GM21737 (cell line): Measurements from ENCODE around the gene PLEKHD1.
"Not testable (repeated sequence)": the region's sequence is repeated elsewhere in the genome, so short reads cannot be mapped to it uniquely, and the experiment has no call there.

Experiments
- ATAC-seq: cut with Tn5 transposase; IDR thresholded peaks from one replicate; pipeline ENCODE4 v1.9.1; 2021; ENCODE audit warnings: mild to moderate bottlenecking, moderate library complexity; ENCODE audit not compliant: unreplicated experiment

Gene PLEKHD1

DNA sequence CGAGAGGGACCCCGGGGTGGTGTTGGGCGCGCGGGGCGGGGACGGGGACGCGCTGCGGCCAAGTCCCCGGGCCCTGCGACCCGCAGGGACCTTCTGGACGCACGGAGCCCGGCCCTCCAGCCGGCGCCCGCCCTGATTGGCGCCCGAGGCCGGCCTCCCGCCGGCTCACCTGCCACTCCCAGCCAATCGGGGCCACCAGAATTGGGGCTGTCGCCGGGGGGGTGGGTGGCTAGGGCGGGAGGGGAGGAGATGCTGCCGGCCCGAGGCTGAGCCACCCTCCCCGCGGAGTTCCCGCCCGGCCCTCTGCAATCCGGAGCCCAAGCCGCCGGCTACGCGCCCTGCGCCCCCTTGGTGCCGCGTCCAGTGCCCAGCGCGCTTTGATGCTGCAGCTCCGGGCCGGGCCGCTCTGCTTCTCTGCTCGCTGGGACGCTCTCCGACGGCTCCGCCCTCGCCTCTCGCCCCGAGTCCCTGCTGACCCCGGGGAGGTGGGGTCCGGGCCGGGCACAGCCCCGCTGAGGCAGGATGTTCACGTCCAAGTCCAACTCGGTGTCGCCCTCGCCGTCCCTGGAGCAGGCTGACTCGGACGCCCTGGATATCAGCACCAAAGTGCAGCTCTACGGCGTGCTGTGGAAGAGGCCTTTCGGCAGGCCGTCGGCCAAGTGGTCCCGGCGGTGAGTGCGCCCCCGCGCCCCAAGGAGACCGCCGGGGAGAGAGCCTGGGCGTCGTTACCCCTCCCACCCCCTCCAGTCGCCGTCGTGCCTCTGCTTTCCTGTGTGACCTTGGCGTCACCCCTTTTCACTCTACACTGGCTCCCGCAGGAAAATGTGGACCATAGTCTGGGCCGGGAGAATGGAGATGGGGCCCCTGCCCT is at the start of gene PLEKHD1:
Gene PLEKHD1, plus strand, starts transcription at position 285 of the 871 bp plus-strand sequence. Its CDS starts 238 bp downstream, at position 523.
- no peak for ATAC-seq

DNA sequence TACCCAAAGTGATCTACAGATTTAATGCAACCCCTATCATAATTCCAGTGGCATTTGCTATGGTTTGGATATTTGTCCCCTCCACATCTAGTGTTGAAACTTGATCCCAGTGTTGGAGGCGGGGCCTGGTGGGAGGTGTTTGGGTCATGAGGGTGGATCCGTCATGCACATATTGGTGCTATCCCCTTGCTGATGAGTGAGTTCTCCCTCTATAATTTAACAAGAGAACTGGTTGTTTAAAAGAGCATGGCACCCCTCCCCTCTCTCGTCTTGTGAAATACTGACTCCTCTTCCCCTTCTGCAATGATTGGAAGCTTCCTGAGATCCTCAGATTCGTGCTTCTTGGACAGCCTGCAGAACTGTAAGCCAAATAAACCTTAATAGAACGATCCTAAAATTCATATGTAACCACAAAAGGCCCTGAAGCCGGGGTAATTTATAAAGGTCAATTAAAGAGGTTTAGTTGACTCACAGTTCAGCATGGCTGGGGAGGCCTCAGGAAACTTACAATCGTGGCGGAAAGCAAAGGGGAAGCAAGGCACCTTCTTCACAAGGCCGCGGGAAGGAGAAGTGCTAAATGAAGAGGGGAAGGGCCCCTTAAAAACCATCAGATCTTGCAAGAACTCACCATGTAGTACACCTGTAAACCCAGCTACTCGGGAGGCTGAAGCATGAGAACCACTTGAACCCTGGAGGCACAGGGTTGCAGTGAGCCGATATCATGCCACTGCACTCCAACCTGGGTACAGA is 44.8 kb upstream of the PLEKHD1 start:
- ATAC-seq: no peak

GRCh38 chr14:69441948-69442347 is 42.6 kb upstream of the PLEKHD1 start:
- peak; percentile 67 for ATAC-seq

DNA sequence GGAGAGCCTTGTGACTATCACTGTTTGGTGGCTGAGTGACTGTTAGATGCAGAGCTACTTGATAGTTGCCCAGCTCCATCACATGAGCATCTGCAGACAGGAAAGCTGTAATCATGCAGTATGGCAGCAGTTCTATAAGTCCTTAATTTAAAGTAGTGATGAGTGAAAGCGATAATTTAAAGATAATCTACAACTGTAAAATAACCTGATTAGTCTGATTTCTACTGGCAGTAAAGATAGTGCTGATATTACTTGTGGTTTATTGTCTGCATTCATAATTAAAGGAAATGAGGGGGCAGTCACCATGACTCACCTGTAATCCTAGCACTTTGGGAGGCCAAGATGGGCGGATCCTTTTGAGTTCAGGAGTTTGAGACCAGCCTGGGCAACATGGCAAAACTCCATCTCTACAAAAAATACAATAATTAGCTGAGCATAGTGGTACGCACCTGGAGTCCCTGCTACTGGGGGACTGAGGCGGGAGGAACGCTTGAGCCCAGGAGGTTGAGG is 41.2 kb upstream of the PLEKHD1 start:
- no peak for ATAC-seq

GRCh38 chr14:69449216-69449615 is 35.3 kb upstream of the PLEKHD1 start:
- ATAC-seq: no peak

DNA sequence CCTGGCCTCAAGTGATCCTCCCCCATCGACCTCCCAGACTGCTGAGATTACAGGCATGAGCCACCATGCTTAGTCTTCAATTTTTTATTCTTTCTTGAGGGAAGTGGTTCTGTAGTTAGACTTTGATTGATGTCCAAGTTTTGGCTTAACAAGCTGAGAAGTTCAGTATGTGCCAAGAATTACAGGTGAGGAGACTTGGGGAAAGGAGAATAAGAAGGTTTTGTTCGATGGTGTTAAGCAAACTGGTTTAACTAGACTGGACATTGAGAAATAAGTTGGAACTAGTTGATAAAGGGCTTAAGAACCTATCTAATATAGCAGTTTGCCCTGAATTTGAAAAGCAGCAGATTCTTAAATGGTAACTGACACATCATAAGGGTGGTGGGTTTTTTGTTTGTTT is 32.6 kb upstream of the PLEKHD1 start:
- ATAC-seq: no peak

DNA sequence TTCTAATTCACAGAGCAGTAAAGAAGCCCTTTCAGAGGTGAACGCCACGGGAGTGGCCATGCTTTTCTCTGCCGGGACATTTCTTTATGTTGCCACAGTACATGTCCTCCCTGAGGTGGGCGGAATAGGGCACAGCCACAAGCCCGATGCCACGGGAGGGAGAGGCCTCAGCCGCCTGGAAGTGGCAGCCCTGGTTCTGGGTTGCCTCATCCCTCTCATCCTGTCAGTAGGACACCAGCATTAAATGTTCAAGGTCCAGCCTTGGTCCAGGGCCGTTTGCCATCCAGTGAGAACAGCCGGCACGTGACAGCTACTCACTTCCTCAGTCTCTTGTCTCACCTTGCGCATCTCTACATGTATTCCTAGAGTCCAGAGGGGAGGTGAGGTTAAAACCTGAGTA is 26.2 kb upstream of the PLEKHD1 start:
- no peak for ATAC-seq

DNA sequence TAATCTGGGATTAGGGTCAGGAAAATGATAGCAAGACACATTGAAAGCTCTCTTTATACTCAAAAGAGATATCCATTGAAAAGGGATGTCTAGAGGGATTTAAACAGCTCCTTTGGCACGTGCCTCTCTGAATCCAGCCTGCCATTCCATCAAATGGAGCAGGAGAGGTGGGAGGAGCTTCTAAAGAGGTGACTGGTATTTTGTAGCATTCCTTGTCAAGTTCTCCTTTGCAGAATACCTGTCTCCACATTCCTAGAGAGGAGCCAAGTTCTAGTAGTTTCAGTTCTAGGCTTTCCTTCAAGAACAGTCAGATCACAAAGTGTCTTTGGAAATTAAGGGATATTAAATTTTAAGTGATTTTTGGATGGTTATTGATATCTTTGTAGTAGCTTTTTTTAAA is 25.4 kb upstream of the PLEKHD1 start:
- ATAC-seq: no peak

GRCh38 chr14:69460093-69460701 is 24.3 kb upstream of the PLEKHD1 start:
- no peak for ATAC-seq

DNA sequence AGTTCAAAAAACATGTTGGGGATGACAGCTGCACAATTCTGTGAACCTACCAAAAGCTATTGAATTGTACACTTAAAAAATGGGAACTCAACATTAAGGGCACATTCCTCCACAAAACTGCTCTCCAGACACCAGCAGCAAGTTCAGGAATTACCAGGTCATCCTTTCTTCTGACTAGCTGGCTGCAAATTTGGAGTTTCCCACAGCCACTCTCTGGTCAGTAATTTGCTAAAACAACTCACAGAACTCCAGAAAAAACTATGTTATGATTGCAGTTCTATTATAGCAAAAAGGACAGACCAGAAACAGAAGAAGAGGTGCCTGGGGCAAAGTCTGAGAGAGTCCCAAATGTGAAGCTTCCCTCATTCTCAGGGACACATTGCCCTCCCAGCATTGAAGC is 20.1 kb upstream of the PLEKHD1 start:
- ATAC-seq: no peak

DNA sequence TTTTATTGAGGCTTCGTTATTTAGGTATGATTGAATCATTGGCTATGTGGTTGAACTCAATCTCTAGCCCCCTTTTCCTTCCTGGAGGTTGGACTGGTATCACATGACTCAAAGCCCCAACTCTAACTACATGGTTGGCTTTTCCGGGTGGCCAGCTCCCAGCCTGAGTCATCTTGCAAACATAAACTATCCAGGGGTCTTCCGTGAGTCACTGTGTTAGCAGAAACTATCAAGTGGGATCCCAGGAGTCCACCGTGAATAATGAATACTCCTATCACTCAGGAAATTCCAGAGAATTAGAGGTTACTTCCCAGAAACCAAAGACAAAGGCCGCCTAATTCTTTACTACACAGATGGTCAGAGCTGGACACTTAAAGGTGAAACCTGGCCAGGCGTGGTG is 19.7 kb upstream of the PLEKHD1 start:
- no peak for ATAC-seq

GRCh38 chr14:69468949-69469348 is 15.6 kb upstream of the PLEKHD1 start:
- ATAC-seq: no peak

DNA sequence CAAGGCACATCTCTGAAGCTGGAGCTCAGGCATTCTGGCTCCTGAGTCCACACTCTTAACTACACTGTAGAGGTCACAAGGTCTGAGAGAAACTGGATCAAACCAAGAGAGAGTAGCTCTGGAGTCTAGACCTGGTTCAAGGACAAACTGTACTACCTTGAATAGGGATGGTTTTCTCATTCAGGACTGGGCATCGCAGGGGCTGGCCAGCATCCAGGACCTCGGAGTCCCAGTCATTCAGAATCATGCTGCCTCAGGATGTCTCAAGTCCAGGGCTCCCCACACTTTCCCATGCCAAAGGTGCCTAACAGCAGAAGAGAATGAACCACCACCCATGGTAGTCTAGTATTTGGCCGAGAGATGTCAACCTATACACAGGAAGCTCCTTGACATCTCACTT is 13.1 kb upstream of the PLEKHD1 start:
- ATAC-seq: no peak

GRCh38 chr14:69471916-69472315 is 12.6 kb upstream of the PLEKHD1 start:
- no peak for ATAC-seq

DNA sequence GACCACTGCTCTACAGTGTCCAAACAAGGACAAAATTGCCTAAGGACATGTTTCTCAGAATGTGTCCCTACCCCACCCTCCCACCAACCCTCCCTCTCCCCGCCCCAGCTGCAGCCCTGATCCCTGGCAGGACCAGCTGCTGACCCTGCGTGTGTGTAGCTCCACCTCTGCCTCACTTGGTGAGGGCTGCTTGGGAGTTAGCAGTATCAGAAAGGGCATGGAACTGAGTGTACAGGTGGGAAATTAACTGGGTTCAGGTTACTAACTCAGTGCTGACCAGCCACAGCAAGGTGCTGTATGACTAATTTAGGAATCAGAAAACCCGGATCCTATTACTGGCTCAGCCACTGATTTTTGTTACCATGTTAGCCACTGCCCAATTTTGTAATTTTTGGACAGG is 11.3 kb upstream of the PLEKHD1 start:
- ATAC-seq: no peak

DNA sequence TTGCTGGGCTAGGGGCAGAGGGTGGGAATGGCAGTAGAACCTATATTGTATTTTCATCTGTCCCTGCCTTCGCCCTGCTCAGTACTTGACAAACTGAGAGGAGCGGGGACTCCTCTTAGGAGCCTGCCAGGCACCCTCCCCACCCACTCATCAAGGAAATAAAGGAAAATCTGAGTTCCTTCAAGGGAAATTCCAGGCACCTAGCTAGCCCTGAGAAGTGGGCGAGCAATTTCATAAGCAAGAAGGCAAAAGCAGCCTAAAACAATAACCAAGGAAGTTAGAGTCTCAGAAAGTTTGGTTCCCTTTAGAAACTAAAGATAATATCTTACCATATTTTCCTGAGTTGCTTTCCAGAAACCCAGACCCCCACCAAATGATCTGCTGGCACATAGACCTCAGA is 10.6 kb upstream of the PLEKHD1 start:
- ATAC-seq: no peak

- ATAC-seq: no peak
These were observed 9.2 kb upstream of the PLEKHD1 start for GRCh38 chr14:69475194-69475818.

- not testable (repeated sequence) for ATAC-seq
These were observed 7.6 kb upstream of the PLEKHD1 start for GRCh38 chr14:69476824-69477450.

DNA sequence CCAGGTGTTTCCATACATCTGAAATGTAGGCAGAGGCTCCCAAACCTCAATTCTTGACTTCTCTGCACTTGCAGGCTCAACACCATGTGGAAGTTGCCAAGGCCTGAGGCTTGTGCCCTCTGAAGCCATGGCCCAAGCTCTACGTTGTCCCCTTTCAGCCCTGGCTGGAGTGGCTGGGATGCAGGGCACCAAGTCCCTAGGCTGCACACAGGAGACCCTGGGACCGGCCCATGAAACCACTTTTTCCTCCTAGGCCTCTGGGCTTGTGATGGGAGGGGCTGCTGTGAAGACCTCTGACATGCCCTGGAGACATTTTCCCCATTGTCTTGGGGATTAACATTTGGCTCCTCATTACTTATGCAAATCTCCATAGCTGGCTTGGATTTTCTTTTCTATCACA is 6.5 kb upstream of the PLEKHD1 start:
- ATAC-seq: not testable (repeated sequence)

DNA sequence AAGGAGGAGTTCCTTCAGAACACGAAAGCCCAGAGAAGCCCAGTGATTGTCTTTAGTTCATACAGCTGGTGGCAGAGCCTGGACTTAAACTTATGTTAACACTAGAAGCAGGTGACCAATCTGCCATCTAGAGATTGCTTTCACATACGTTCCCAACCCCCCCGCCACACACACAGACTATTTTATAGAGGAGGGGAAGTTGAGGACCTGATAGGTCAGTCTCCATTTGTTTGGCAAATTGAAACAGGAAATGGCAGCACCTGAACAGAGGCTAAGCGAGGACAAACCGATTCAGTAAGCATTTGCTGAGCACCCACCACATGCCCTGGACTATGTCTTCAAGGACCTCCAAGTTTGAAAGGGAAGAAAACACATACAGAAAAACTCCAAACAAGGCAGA is 4.8 kb upstream of the PLEKHD1 start:
- no peak for ATAC-seq

DNA sequence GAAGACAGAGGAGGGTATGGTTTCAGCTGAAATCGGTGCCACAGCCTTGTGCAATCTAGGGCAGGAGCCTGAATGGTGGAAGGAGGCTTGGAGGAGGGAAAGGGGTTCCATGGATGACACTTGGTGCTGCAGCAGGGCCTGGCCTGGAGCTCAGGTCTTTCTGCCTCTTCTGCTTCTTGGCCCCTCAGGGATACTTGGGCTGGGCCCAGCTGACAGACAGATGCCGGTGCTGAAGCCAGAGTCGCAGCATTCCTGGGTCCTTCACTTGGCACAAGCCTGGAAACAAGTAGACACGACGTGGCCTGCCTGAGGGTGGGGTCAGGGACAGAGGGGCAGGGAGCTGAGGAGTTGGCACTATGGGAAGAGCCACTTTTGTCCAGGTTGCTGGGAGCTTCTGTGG is 4.4 kb upstream of the PLEKHD1 start:
- no peak for ATAC-seq
